Fibroblast of skin of abdomen (primary cell): Measurements from ENCODE around the gene GDF11.

Source experiments
- DNase-seq: peaks from one replicate; pipeline ENCODE4 v3.0.0-alpha.2; 2013

GDF11 gene

DNA sequence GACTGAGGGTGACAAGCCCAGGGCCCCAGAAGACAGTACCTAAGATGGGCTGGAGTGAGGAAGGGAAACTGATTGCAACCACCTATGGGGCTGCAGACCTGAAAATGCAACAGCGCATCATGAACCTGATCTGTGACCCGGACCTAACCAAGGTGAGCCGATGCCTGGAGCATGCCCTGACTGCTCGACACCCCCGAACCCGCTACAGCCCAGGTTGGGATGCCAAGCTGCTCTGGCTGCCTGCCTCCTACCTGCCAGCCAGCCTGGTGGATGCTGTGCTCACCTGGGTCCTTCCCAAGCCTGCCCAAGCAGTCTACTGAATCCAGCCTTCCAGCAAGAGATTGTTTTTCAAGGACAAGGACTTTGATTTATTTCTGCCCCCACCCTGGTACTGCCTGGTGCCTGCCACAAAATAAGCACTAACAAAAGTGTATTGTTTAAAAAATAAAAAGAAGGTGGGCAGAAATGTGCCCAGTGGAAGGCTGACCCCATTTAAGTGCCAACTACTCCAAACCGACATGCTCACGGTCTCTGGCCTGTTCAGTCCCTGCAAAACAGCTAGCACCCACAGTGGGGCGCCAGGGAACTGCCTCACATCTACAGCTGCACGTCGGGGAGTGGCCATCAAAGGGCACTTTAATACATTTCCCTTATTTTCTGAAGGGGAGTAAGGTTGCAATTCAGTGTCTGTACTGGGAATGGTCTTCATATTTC lies 18.5 kb upstream of the GDF11 start:
- peak; percentile 63 for DNase-seq

DNA sequence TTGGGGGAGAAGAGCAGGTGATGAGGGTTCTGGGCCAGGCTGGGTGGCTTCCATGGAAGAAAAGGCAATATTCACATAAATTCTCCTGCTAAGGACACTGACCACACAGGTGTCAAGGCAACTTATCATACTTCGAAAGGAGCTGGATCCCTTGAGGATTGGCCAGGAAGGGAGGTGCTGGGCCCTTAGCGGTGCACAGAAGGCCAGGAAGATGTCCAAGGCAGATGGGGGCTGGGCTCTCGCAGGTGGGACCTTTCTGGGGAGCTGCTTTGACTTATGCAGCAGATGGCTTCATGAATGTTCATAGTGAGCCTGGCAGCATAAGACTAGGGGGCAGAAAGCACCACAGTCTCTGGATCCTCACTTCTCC lies 18.0 kb upstream of the GDF11 start:
- DNase-seq: no peak

DNA sequence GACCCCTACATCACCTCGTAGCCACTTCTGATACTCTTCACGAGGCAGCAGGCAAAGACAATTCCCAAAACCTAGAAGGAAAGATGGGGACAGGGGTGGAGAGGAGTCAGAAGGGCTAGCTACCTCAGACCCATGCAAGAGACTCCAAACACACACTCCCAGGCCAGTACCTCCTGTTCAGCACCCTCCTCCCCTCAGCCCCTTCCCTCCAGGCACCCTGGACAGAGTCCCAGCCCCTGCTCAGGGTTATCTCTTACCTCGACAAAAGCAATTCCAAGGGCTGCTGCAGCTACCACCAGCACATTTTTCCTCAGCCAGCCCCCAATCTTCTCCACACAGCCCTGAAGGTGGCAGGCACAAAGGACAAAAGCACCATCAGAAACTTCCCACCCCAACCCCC lies 17.4 kb upstream of the GDF11 start:
- no peak for DNase-seq

DNA sequence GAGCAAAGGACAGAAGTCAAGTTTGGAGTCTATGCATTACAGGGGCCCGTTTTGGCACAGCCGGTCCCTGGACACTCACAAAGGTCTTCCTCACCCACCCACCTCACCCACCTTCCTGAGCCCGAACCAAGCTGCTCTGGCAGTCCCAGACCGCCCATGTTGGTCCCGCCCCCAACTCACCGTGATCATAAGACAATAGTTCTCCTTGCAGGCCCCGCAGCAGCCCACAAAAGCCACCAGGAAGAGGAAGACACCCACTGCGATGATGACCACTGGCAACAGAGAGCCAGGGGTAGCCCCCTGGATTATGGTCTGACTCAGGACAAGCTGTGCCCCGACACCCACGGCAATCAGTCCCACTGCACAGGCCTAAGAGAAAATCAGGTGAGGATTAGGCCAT lies 16.0 kb upstream of the GDF11 start:
- DNase-seq: no peak

GRCh38 chr12:55727643-55728185 lies 15.2 kb upstream of the GDF11 start:
- DNase-seq: no peak

GRCh38 chr12:55728186-55728938 lies 14.6 kb upstream of the GDF11 start:
- peak; percentile 77 for DNase-seq

- peak; percentile 97 for DNase-seq
These were observed 13.7 kb upstream of the GDF11 start, which contains the start of gene CD63 for GRCh38 chr12:55728939-55729818. CD63 (minus strand) TSS chr12:55729009; CDS start chr12:55728341, 668 bp downstream.

- DNase-seq: peak; percentile 61
These were observed 12.8 kb upstream of the GDF11 start for GRCh38 chr12:55729819-55730818.

DNA sequence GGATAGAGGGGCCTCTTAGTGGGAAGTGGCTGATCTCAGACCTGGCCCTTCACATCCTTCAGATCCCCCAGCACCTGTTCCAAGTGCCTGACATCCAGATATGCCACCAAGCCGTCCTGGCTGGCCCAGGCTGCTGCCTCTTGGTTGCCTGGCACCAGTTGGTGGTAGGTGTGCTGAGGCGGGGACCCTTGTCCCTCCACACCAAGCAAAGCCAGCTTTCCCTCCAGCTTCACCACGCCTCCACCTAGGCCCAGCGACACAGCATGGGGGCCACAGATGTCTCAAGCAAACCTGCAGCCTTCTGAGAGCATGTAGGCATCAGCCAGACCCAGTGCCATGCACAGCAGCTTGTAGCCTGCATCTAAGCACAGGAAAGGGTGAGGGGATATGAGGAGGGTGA lies 10.6 kb upstream of the GDF11 start:
- no peak for DNase-seq

DNA sequence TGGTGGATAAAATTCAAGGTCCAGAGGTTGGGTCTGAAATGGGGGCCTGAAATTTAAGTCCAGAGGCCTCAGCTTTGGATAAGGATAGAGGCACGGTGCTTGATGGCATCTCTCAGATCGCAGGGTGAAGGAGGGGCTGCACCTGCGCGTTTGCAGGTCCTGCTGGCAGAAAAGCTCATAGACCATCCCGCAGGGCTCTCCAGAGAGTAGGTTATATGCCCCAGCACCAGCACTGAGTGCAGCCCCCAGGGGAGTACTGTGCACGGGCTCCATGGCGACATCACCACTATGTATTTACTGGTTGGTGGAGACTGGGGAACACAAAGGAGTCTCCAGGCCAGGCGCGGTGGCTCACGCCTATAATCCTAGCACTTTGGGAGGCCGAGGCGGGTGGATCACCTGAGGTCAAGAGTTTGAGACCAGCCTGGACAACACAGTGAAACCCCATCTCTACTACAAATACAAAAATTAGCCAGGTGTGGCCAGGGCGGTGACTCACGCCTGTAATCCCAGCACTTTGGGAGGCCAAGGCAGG lies 9.8 kb upstream of the GDF11 start:
- no peak for DNase-seq

GRCh38 chr12:55733858-55734257 lies 9.1 kb upstream of the GDF11 start:
- DNase-seq: no peak

GRCh38 chr12:55734595-55734994 lies 8.3 kb upstream of the GDF11 start:
- DNase-seq: no peak

DNA sequence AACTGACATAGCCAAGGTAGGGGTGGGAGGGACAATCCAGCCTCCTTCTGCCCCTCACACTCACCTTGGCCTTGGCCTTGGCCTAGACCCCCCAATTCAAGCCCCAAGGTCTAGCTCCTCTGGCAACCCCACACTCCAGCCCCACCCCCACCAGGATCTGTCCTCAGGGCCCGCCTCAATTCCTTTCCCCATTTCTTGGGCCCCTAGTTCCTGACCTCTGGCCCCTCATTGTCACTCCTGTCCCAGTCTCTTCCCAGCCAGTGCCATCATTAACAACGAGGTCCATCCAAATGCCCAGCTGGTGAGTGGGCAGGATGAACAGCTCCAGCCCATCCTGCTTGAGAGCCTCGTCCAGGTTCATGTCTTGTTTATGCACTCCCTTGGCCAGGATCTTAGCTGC lies 6.8 kb upstream of the GDF11 start:
- no peak for DNase-seq

- DNase-seq: peak; percentile 65
These were observed 5.9 kb upstream of the GDF11 start for GRCh38 chr12:55736780-55737580.

DNA sequence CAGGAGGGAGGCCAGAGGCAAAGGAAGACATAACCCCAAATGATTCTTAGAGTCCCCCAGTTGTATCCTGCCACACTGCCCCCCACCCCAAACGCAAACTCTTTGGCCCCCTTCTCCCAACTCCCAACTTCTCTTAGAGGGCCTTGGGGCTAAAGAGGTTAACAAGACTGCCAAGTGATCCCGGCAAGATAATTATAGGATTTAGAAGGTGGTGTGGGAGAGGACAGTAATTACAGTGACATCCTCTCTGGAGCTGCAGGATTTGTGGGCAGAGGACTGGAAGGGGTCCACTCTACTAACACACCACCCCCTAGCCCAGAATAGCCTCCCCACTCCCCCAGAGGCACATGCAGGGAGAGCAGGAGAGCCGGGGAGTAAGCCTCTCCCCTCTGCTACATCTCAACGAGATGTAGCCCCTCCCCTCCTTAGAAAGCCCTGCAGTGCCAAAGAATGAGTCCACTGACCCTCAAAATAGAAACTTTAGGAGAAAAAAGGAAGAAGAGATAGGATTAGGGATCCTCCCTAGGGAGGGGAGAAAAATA lies 5.3 kb upstream of the GDF11 start:
- DNase-seq: no peak

- DNase-seq: peak; percentile 89
These were observed 4.5 kb upstream of the GDF11 start for GRCh38 chr12:55738123-55739024.

DNA sequence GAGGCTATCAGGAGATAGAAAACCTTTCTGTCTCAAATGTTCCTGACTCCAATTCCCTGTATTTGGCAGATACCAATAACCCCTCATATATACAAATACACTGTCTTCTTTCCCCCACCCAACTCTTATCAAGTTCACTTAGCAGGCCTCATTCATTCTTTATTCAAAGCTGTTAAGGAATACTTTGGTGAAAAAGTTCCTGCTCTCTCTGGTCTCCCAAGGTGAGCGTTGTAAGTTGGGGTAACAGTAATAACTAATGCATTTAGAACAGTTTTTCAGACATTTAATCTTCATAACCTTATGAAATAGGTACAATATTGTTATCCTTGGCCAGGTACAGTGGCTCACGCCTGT lies 3.9 kb upstream of the GDF11 start:
- DNase-seq: no peak

DNA sequence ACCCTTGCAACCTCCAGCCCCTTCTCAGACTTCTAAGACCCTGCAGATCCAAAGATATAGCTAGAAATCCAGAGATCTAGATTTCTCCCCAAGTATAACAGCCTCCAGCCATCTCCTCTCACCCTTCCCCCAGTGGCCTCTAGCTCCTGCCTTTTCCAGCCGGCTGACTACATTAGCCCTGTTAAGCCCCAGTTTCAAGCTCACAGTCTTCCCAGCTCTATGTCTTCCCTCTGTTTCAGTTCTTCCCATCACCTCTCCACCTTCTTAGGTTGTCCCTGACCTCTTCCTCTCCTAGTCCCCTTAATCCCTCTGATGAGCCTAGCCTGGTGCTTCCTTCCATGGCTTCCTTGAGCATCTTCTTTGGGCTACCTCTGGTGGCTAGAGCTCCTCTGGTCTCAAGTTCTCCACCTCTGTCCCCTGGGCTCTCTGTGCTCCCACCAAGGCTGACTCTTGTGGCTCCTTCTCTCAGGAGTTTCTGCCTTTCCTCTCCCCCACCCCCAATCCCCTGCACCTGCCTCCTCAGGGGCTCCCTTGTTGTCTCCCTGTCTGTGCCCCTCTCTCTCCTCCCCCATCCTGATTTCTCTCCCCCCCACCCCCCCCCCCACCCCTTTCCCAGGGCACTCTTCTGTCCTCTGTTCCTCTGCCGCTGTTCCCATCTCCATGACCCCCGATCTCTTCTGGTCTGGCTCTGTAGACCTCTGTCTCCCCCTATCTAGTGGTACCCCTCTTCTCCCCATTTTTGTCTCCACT lies 816 bp upstream of the GDF11 start:
- no peak for DNase-seq
